ENCODE data around the gene SLC9A8.

The SLC9A8 gene

DNA sequence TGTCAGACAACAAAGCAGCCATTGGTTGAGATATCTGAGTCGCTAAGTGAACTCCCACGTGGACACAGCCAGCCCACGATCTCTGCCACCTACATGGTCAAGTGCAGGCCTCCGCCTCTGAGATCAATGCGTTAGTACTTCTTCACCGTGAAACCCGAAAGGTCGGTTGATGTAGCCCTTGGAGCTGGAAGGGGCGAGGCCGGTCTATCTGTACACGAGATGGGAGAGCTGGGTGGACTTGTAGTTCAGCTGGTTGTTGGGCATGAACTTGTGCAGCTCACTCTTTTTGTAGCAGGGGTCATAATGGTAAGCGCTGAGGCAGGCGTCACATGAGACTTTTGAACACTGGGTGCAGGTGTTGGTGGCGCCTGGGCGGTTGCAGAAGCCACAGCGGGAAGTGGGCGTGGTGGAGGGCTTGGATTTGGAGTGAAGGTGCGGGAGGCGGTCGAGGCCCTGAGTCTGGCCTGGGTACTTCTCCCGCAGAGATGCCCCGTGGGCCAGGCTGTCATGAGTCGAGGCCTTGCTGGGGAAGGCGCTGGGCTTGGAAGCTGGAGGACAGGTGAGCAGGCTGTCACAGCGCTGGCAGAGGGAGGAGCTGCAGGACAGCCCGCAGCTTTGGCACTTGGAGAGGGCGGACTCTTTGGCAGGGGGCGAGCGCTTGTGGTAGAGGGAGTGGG, 92.9 kb downstream of the SLC9A8 start:
- Histone ChIP-seq H3K9me3 (ENCODE audit: low read depth, low read length) (no peaks in the 10 kb centered on the region), H3K27ac (no peak overlapping the region), H3K36me3 (ENCODE audit: insufficient read depth, low read length) (peaks cover 19% of the 10 kb centered on the region; the same call in 1 of the 2 replicates), H3K9ac (ENCODE audit: insufficient read length) (no peak overlapping the region), H3K4me3 (no peak overlapping the region)
- TF ChIP-seq POLR2AphosphoS5 (IDR thresholded peaks at IDR 0.05; ENCODE audit: borderline replicate concordance, low read depth, low read length) (no peak), FOXP2 (optimal IDR thresholded peaks at IDR 0.05; ENCODE audit: control extremely low read depth, extremely low read length, insufficient read depth) (no peak), EZH2 (IDR thresholded peaks at IDR 0.05) (no peak)
- no peak for DNase-seq (ENCODE audit: low read depth, low spot score)

DNA sequence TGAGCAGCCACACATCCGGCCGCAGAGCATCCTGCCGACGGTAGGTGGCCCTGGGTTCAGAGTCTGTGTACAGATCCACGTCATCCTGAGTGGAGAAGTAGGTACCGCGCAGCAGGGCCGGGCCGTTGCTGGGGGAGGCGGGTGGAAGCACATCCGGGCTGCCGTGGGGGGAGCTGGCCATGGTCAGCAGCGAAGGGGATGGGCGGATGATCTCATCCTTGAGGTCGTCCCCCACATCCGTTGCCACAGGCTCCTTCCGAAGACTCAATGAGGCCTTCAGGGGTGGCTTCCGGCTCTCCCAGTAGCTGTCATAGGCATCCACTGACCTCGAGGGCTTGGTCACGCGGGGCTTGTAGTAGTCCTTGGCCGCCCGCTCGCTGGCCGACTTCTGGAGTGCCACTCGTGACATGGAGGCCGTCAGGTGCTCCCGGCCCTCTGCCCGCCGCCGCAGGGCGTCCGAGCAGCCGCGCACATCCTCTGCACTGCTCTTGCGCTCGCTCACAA, 93.5 kb downstream of the SLC9A8 start:
- H3K9ac ChIP-seq (ENCODE audit: insufficient read length) = no peak overlapping the region
- no peak overlapping the region for H3K27ac ChIP-seq
- no peak for DNase-seq (ENCODE audit: low read depth, low spot score)
- no peak overlapping the region for H3K4me3 ChIP-seq
- H3K36me3 ChIP-seq (ENCODE audit: insufficient read depth, low read length) = peaks cover 19% of the 10 kb centered on the region; the same call in 1 of the 2 replicates
- TF ChIP-seq POLR2AphosphoS5 (IDR thresholded peaks at IDR 0.05; ENCODE audit: borderline replicate concordance, low read depth, low read length) (no peak), EZH2 (IDR thresholded peaks at IDR 0.05) (no peak)
- H3K9me3 ChIP-seq (ENCODE audit: low read depth, low read length) = no peaks in the 10 kb centered on the region

DNA sequence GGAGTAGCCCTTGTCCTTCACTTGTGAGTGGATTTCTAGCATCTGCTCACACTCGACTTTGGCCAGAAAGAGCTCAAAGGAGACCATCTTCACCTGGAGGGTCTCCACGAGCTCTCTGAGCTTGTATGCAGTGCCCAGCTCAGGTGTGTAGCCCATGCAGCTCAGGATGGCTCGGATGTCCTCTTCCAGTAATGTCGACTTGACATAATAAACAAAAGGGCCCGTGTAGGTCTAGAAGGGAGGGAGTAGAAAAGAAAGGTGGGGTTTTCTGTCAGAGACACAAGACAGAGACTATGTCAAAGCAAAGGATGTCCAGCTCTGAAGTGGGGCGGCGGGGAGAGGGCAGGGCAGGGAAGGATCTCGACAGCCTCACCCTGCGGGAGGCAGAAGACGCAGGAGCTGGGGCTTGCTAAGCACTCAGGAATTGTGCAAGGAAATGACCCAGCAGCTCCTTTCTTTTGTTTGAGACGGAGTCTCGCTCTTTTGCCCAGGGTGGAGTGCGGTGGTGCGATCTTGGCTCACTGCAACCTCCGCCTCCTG, 94.1 kb downstream of the SLC9A8 start:
- H3K4me3 ChIP-seq = no peak overlapping the region
- peaks cover 19% of the 10 kb centered on the region; the same call in 1 of the 2 replicates for H3K36me3 ChIP-seq (ENCODE audit: insufficient read depth, low read length)
- no peak overlapping the region for H3K27ac ChIP-seq
- DNase-seq (ENCODE audit: low read depth, low spot score) = no peak
- TF ChIP-seq FOXP2 (optimal IDR thresholded peaks at IDR 0.05; ENCODE audit: control extremely low read depth, extremely low read length, insufficient read depth) = no peak
- TF ChIP-seq EZH2 (IDR thresholded peaks at IDR 0.05) = no peak
- no peaks in the 10 kb centered on the region for H3K9me3 ChIP-seq (ENCODE audit: low read depth, low read length)
- H3K9ac ChIP-seq (ENCODE audit: insufficient read length) = no peak overlapping the region

DNA sequence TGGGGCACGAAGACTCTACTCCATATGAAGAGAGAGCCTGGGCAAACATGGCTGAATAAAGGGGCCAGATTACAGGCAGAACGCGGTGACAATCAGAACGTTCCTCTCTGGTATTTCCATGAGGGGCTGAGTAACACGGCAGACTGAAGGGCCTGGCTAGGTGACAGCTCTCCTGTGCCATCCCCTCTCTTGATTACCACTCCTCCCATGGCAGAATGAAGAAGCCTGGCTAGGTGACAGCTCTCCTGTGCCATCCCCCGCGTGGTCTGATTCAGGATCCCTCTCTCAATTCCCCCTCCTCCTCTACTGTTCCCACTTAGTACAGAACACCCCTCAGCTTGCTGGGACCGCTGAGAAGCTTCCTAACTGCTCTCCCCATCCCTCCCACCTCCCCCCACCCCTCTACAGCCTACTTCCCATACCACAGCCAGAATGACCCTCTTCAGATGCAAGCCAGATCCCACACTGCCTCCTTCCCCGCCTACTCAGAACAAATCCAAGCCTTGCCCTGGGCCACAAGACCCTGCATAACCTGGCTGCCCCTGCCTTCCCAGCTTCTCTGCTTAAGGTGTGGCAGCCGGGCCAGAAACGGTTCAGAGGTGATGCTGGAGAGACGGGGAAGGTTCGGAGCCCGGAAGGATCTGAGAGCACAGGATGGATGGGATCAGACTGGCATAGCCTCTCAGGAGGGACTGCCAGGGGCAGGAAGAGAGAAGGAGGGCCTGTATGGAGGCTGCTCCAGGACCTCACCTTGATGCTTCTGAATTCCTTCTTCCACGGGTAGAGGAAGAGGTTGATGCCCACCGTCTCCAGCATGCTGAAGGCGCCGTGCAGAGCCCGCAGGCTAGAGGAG, 95.0 kb downstream of the SLC9A8 start:
- no peak overlapping the region for H3K27ac ChIP-seq
- no peak overlapping the region for H3K4me3 ChIP-seq
- no peaks in the 10 kb centered on the region for H3K9me3 ChIP-seq (ENCODE audit: low read depth, low read length)
- no peak for DNase-seq (ENCODE audit: low read depth, low spot score)
- H3K9ac ChIP-seq (ENCODE audit: insufficient read length) = no peak overlapping the region
- TF ChIP-seq POLR2AphosphoS5 (IDR thresholded peaks at IDR 0.05; ENCODE audit: borderline replicate concordance, low read depth, low read length) (no peak), EZH2 (IDR thresholded peaks at IDR 0.05) (no peak), FOXP2 (optimal IDR thresholded peaks at IDR 0.05; ENCODE audit: control extremely low read depth, extremely low read length, insufficient read depth) (no peak)
- H3K36me3 ChIP-seq (ENCODE audit: insufficient read depth, low read length) = peaks cover 19% of the 10 kb centered on the region; the same call in 1 of the 2 replicates

DNA sequence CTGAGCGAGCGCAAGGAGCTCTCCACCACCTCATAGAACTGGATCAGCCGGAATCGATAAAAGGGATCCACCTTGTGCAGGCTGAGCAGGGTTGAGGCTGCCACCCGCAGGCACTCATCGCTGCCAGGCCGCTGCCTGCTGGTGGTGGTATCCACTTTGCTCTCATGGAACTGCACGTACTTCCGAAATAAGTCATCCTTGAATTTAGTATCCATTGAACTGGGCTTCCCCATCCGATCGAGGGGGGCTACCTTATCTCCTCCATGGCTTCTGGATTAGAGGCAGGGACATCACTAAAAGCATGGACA, 95.6 kb downstream of the SLC9A8 start:
- no peak overlapping the region for H3K27ac ChIP-seq
- H3K9ac ChIP-seq (ENCODE audit: insufficient read length) = no peak overlapping the region
- H3K36me3 ChIP-seq (ENCODE audit: insufficient read depth, low read length) = peaks cover 19% of the 10 kb centered on the region; the same call in 1 of the 2 replicates
- no peak overlapping the region for H3K4me3 ChIP-seq
- DNase-seq (ENCODE audit: low read depth, low spot score) = no peak
- no peaks in the 10 kb centered on the region for H3K9me3 ChIP-seq (ENCODE audit: low read depth, low read length)
- no peak for TF ChIP-seq POLR2AphosphoS5 (IDR thresholded peaks at IDR 0.05; ENCODE audit: borderline replicate concordance, low read depth, low read length)
- no peak for TF ChIP-seq FOXP2 (optimal IDR thresholded peaks at IDR 0.05; ENCODE audit: control extremely low read depth, extremely low read length, insufficient read depth)
- no peak for TF ChIP-seq EZH2 (IDR thresholded peaks at IDR 0.05)

DNA sequence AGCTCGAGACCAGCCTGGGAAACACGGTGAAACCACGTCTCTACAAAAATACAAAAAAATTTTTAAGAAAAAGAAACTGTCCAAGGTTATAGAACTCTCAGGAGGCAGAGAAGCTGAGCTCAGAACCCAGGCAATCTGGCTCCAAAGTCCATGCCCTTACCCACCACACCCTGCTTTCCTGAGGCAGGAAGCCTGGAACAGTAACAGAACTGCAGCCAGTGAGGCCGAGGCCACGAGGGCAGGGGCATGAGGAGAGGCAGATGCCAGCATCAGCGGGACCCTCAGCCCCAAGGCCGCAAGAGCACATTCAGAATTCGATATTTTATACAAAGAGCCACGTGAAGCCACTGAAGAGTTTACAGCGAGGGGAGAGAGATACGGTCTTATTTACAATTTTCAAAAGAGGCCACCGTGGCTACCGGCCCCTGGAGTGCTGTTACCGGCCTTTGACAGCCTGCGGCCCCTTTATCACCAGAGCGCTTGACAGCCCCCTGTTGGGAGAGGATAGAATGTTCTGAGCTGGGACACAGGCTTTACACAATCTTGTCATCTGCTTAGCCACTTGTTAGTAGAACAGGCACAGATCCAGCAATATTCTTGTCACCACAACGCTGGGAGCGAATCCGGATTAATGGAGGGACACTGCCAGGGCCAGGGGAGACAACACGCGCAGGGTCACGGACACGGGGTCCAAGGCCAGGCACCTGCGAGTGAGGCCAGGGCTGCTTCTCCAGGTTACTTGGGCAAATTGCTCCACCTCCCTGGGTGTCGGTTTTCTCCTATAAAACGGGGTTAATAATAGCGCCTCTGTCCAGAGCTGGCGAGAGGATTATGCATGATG, 97.1 kb downstream of the SLC9A8 start:
- no peak overlapping the region for H3K4me3 ChIP-seq
- TF ChIP-seq EZH2 (IDR thresholded peaks at IDR 0.05) (no peak), FOXP2 (optimal IDR thresholded peaks at IDR 0.05; ENCODE audit: control extremely low read depth, extremely low read length, insufficient read depth) (no peak), POLR2AphosphoS5 (IDR thresholded peaks at IDR 0.05; ENCODE audit: borderline replicate concordance, low read depth, low read length) (no peak)
- no peak overlapping the region for H3K27ac ChIP-seq
- no peaks in the 10 kb centered on the region for H3K9me3 ChIP-seq (ENCODE audit: low read depth, low read length)
- peaks cover 16% of the 10 kb centered on the region; the same call in 1 of the 2 replicates for H3K36me3 ChIP-seq (ENCODE audit: insufficient read depth, low read length)
- H3K9ac ChIP-seq (ENCODE audit: insufficient read length) = no peak overlapping the region
- DNase-seq (ENCODE audit: low read depth, low spot score) = no peak

DNA sequence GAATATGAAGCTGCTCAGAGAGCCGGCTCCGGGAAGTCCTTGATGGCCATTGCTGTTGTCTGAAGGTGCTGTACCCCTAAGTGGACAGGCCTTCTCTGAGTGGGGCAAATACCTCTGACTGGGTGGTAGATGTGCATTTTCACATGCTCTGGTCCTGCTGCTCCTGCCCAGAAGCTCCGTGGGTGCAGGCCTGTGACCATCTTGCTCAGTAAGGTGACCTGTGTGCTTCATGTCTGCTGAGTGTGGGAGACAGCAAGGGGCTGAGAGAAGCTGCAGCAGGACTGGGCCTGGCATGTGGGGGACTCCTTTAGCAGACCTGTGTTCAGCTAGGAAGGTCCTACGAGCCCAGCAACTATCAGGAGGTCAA, 97.7 kb downstream of the SLC9A8 start:
- Histone ChIP-seq H3K4me3 (no peak overlapping the region), H3K9ac (ENCODE audit: insufficient read length) (no peak overlapping the region), H3K27ac (no peak overlapping the region), H3K9me3 (ENCODE audit: low read depth, low read length) (no peaks in the 10 kb centered on the region), H3K36me3 (ENCODE audit: insufficient read depth, low read length) (peaks cover 16% of the 10 kb centered on the region; the same call in 1 of the 2 replicates)
- no peak for DNase-seq (ENCODE audit: low read depth, low spot score)
- no peak for TF ChIP-seq EZH2 (IDR thresholded peaks at IDR 0.05)
- no peak for TF ChIP-seq POLR2AphosphoS5 (IDR thresholded peaks at IDR 0.05; ENCODE audit: borderline replicate concordance, low read depth, low read length)
- no peak for TF ChIP-seq FOXP2 (optimal IDR thresholded peaks at IDR 0.05; ENCODE audit: control extremely low read depth, extremely low read length, insufficient read depth)
